GM13977 (cell line): ENCODE data around the gene NME3.

Source experiments
- DNase-seq: peaks from one replicate; pipeline ENCODE4 v3.0.0; 2012; ENCODE audit warnings: low spot score
- CTCF ChIP-seq: IDR thresholded peaks from 2 replicates; pipeline ENCODE4 v1.5.1; 2012; ENCODE audit warnings: mild to moderate bottlenecking, control low read depth; ENCODE audit not compliant: insufficient read depth; ENCODE audit errors: extremely low read depth, missing control alignments
- in situ Hi-C: fragments of 300-500 bp; cut with MboI; formaldehyde crosslinking; loops from one replicate; pipeline ENCODE4 v1.12.0; 2022; ENCODE audit warnings: low sequenced_read_pairs, low pct_unique_long_range_greater_than_20kb, mixed read lengths, inconsistent platforms; ENCODE audit not compliant: unreplicated experiment

Gene NME3

GRCh38 chr16:1769402-1770300 lies 1.7 kb downstream of the NME3 start:
- in situ Hi-C loops = no loop called here
- TF ChIP-seq CTCF = no peak
- DNase-seq = no peak

GRCh38 chr16:1768767-1769401 lies 2.5 kb downstream of the NME3 start:
- DNase-seq = no peak
- TF ChIP-seq CTCF = no peak
- in situ Hi-C loops = no loop called here

GRCh38 chr16:1768061-1768766 lies 3.1 kb downstream of the NME3 start:
- no peak for TF ChIP-seq CTCF
- in situ Hi-C loops = no loop called here
- no peak for DNase-seq

- in situ Hi-C loops = no loop called here
- no peak for TF ChIP-seq CTCF
- DNase-seq = no peak
Observed at GRCh38 chr16:1767116-1767994, 4.0 kb downstream of the NME3 start.

GRCh38 chr16:1766701-1767100 lies 4.6 kb downstream of the NME3 start:
- no peak for TF ChIP-seq CTCF
- DNase-seq = no peak
- in situ Hi-C loops = no loop called here

- no peak for DNase-seq
- in situ Hi-C loops = no loop called here
- TF ChIP-seq CTCF = no peak
Observed at GRCh38 chr16:1766231-1766630, 5.1 kb downstream of the NME3 start.
